ENCODE results near the gene PTPMT1. TPM values are rescaled to one million over a fixed set of nuclear protein-coding genes. Genes with fewer than 3 reads are reported as not detected.

PTPMT1 gene
- total and polyA plus RNA-seq, 2 experiments from 2014 or later: 78.4 to 90.2 TPM

DNA sequence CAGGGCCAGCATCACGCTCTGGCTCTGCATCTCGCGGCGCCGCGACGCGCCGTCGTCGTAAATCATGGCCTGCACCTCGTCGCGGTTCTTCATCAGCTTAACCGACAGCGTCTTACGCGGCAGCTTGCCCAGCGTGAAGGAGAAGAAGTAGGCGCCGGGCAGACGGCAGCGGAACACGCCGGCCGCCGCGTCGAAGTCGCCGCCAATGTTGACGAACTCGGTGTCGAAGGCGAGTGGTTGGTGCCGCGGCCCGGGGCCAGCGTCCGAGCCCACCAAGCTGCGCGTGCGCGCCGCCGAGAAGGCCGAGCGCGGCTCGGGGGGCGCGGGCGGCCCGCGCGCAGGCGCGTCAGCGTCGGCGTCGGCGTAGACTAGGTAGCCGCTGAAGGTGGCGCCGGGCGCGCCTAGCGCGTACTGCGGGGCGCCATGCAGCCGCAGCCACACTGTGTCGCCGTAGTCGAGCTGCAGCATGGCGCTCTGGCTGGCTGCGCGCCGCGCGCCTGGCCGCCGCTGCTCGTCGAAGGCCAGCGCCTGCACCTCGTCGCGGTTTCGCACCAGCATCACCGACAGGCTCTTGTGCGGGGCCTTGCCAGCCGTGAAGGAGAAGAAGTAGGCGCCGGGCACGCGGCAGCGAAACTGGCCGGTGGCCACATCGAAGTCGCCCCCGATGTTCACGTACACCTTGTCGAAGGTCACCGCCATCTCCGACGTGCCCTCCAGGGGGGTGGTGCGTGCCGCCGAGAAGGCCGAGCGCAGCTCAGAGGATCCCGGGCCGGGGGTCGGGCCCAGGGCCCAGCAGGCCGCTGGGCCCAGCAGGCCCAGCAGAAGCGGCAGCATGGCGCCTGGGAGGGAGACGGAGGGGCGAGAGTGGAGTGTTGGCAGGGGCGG is 24.8 kb downstream of the PTPMT1 start:
- Histone ChIP-seq H3K9me3 (ENCODE audit: low read depth) (no peaks in the 10 kb centered on the region), H3K27ac (no peak overlapping the region), H4K20me1 (ENCODE audit: insufficient read depth) (no peaks in the 10 kb centered on the region), H3K9me2 (ENCODE audit: insufficient read depth) (no peaks in the 10 kb centered on the region), H2AFZ (no peak overlapping the region), H3K79me2 (ENCODE audit: insufficient read depth) (no peaks in the 10 kb centered on the region), H3F3A (ENCODE audit: insufficient read depth) (no peaks in the 10 kb centered on the region), H3K27me3 (replicated peaks; ENCODE audit: insufficient read depth) (peaks cover 31% of the 10 kb centered on the region), H3K4me2 (ENCODE audit: unreplicated experiment) (no peak overlapping the region), H3K36me3 (ENCODE audit: low read depth) (no peaks in the 10 kb centered on the region), H3K4me1 (ENCODE audit: insufficient read depth) (0 out of 2 replicates have a peak, but pooled peaks cover 3% of the 10 kb centered on the region), H3K9ac (no peak overlapping the region), H3K4me3 (no peak overlapping the region)
- TF ChIP-seq EZH2 (IDR thresholded peaks at IDR 0.05; ENCODE audit: insufficient read depth, poor library complexity, severe bottlenecking): no peak
- no peak for TF ChIP-seq EZH2phosphoT487 (IDR thresholded peaks at IDR 0.05; ENCODE audit: insufficient read depth, low read depth)
- in situ Hi-C loops (cut with MboI): no loop called here
- no peak for DNase-seq
- WGBS, 2 experiments (ENCODE audit: low coverage in 1 of 2, low lambda C conversion rate in 2 of 2, missing lambda C conversion rate in 2 of 2): 85 to 94% methylated on average over 83 to 122 of the region's 122 CpGs

GRCh38 chr11:47591764-47592163 is 26.4 kb downstream of the PTPMT1 start:
- Histone ChIP-seq H3K36me3 (ENCODE audit: low read depth) (no peaks in the 10 kb centered on the region), H3K4me2 (ENCODE audit: unreplicated experiment) (no peak overlapping the region), H3K9me2 (ENCODE audit: insufficient read depth) (no peaks in the 10 kb centered on the region), H3K27ac (no peak overlapping the region), H4K20me1 (ENCODE audit: insufficient read depth) (no peaks in the 10 kb centered on the region), H3K4me1 (ENCODE audit: insufficient read depth) (0 out of 2 replicates have a peak, but pooled peaks cover 3% of the 10 kb centered on the region), H3K27me3 (replicated peaks; ENCODE audit: insufficient read depth) (peaks cover 35% of the 10 kb centered on the region), H3K9ac (no peak overlapping the region), H2AFZ (no peak overlapping the region), H3K79me2 (ENCODE audit: insufficient read depth) (no peaks in the 10 kb centered on the region), H3K9me3 (ENCODE audit: low read depth) (no peaks in the 10 kb centered on the region), H3F3A (ENCODE audit: insufficient read depth) (no peaks in the 10 kb centered on the region), H3K4me3 (no peak overlapping the region)
- in situ Hi-C loops (cut with MboI): no loop called here
- WGBS, 2 experiments (ENCODE audit: low coverage in 1 of 2, low lambda C conversion rate in 2 of 2, missing lambda C conversion rate in 2 of 2): 68 to 80% methylated on average over 7 of the region's 7 CpGs
- DNase-seq: no peak
- TF ChIP-seq EZH2phosphoT487 (IDR thresholded peaks at IDR 0.05; ENCODE audit: insufficient read depth, low read depth): no peak
- TF ChIP-seq EZH2 (IDR thresholded peaks at IDR 0.05; ENCODE audit: insufficient read depth, poor library complexity, severe bottlenecking): no peak

DNA sequence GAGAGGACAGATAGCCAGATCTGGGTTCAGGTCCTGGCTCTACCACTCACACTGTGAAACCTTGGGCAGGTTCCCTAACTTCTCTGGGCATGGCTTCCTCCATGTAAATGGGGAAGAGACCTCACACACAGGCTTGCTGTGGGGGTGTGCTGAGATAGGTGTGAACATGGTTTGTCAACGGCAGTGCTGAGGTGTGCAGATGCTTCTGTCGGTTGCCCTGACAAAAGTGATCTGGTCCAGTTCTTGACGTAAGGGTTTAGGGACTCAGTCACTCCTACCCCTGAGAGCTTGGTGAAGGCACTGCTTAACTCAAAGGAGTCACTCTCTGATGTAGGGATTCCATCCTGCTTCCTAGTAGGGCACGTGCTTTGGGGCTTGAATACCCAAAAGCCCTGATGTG is 26.9 kb downstream of the PTPMT1 start:
- H3K27me3 ChIP-seq (replicated peaks; ENCODE audit: insufficient read depth): peaks cover 35% of the 10 kb centered on the region

DNA sequence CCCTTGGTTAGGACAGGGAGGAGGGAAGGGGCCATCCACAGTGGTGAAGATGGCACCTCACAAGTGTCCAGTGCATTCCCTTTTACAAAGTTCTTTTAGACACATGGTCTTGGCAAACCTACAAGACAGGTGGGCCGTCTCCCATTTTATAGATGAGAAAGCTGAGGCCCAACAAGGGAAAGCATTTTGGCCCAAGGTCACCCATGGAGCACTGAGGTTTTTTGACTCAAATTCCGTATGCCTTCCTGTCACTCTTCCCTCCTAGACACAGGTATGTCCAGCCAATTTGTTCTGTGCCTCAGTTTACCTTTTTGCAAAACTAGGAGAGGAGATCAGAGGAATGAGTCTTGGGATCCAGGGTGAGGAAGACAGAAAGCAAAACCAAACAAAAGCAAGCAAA is 27.6 kb downstream of the PTPMT1 start:
- H3K9me2 ChIP-seq (ENCODE audit: insufficient read depth): no peaks in the 10 kb centered on the region
- H3K4me1 ChIP-seq (ENCODE audit: insufficient read depth): 0 out of 2 replicates have a peak, but pooled peaks cover 3% of the 10 kb centered on the region
- no peaks in the 10 kb centered on the region for H3K9me3 ChIP-seq (ENCODE audit: low read depth)
- TF ChIP-seq EZH2 (IDR thresholded peaks at IDR 0.05; ENCODE audit: insufficient read depth, poor library complexity, severe bottlenecking): no peak
- TF ChIP-seq EZH2phosphoT487 (IDR thresholded peaks at IDR 0.05; ENCODE audit: insufficient read depth, low read depth): no peak
- no peaks in the 10 kb centered on the region for H3K36me3 ChIP-seq (ENCODE audit: low read depth)
- in situ Hi-C loops (cut with MboI): no loop called here
- H4K20me1 ChIP-seq (ENCODE audit: insufficient read depth): no peaks in the 10 kb centered on the region
- H3K4me2 ChIP-seq (ENCODE audit: unreplicated experiment): no peak overlapping the region
- no peak overlapping the region for H3K9ac ChIP-seq
- no peak for DNase-seq
- peaks cover 35% of the 10 kb centered on the region for H3K27me3 ChIP-seq (replicated peaks; ENCODE audit: insufficient read depth)
- H2AFZ ChIP-seq: no peak overlapping the region
- H3K27ac ChIP-seq: no peak overlapping the region
- 50 to 58% methylated on average over 2 of the region's 2 CpGs for WGBS, 2 experiments (ENCODE audit: low coverage in 1 of 2, low lambda C conversion rate in 2 of 2, missing lambda C conversion rate in 2 of 2)
- no peaks in the 10 kb centered on the region for H3K79me2 ChIP-seq (ENCODE audit: insufficient read depth)
- no peak overlapping the region for H3K4me3 ChIP-seq
- H3F3A ChIP-seq (ENCODE audit: insufficient read depth): no peaks in the 10 kb centered on the region

More for the DNA sequence above, 26.9 kb downstream of the PTPMT1 start:
- no peak for TF ChIP-seq EZH2 (IDR thresholded peaks at IDR 0.05; ENCODE audit: insufficient read depth, poor library complexity, severe bottlenecking)
- no peak for TF ChIP-seq EZH2phosphoT487 (IDR thresholded peaks at IDR 0.05; ENCODE audit: insufficient read depth, low read depth)
- H2AFZ ChIP-seq: no peak overlapping the region
- H3F3A ChIP-seq (ENCODE audit: insufficient read depth): no peaks in the 10 kb centered on the region
- no peak overlapping the region for H3K4me2 ChIP-seq (ENCODE audit: unreplicated experiment)
- whole genome bisulfite sequencing, 2 experiments (ENCODE audit: low coverage in 1 of 2, low lambda C conversion rate in 2 of 2, missing lambda C conversion rate in 2 of 2): 37 to 39% methylated on average over 4 of the region's 4 CpGs
- H4K20me1 ChIP-seq (ENCODE audit: insufficient read depth): no peaks in the 10 kb centered on the region
- H3K36me3 ChIP-seq (ENCODE audit: low read depth): no peaks in the 10 kb centered on the region
- H3K9ac ChIP-seq: no peak overlapping the region
- 0 out of 2 replicates have a peak, but pooled peaks cover 3% of the 10 kb centered on the region for H3K4me1 ChIP-seq (ENCODE audit: insufficient read depth)
- H3K79me2 ChIP-seq (ENCODE audit: insufficient read depth): no peaks in the 10 kb centered on the region
- no peaks in the 10 kb centered on the region for H3K9me2 ChIP-seq (ENCODE audit: insufficient read depth)
- H3K9me3 ChIP-seq (ENCODE audit: low read depth): no peaks in the 10 kb centered on the region
- in situ Hi-C loops (cut with MboI): no loop called here
- no peak overlapping the region for H3K4me3 ChIP-seq
- no peak overlapping the region for H3K27ac ChIP-seq
- DNase-seq: no peak

All from GM23248 (cell line).